ENCODE measurements around the gene LIN28B. TPM values are rescaled to one million over a fixed set of nuclear protein-coding genes. Genes with fewer than 3 reads are reported as not detected.

LIN28B gene
- total and polyA plus RNA-seq, 2 experiments from 2014 or later = 35.3 to 96.4 TPM

DNA sequence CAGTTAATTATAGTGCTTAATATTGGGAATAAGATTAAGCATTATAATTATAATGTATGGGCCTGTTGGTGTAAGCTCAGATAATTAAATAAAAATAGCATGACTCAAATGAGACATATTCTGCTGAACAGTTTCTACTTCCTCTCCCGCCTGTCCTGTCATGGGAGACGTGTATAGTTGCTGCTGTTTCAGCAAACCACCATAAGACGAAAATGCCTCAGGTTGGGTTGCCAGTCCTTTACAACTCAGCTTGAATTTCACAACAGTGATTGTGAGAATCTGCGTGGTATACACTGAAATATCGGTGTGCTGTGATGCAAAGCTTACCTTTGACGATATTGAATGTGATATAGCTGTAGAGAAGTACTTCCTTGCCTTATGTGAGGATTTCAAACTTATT is 123.4 kb downstream of the LIN28B start:
- Histone ChIP-seq H3K4me3 (no peak overlapping the region), H3K27me3 (ENCODE audit: insufficient read depth) (no peaks in the 10 kb centered on the region), H2AFZ (no peak overlapping the region), H3K79me2 (replicated peaks; ENCODE audit: insufficient read depth) (no peaks in the 10 kb centered on the region), H3K36me3 (ENCODE audit: insufficient read depth) (peaks cover 5% of the 10 kb centered on the region; the same call in 1 of the 2 replicates), H4K20me1 (replicated peaks; ENCODE audit: insufficient read depth) (no peaks in the 10 kb centered on the region), H3K9me2 (ENCODE audit: insufficient read depth) (no peaks in the 10 kb centered on the region), H3K4me2 (no peak overlapping the region), H3F3A (replicated peaks; ENCODE audit: low read depth) (no peaks in the 10 kb centered on the region), H3K4me1 (ENCODE audit: insufficient read depth) (no peaks in the 10 kb centered on the region), H3K27ac (ENCODE audit: low read depth) (no peak overlapping the region)
- ATAC-seq = no peak
- H3K27me3 Mint-ChIP-seq (ENCODE audit: insufficient read depth, low read depth, poor library complexity) = peaks cover 4% of the 10 kb centered on the region
- no peak overlapping the region for H3K27ac Mint-ChIP-seq
- H3K9me3 Mint-ChIP-seq = no peaks in the 10 kb centered on the region
- no peak for DNase-seq (ENCODE audit: low spot score)
- H3K4me1 Mint-ChIP-seq = no peaks in the 10 kb centered on the region
- no peak overlapping the region for H3K4me3 Mint-ChIP-seq
- TF ChIP-seq, protein P1, sequence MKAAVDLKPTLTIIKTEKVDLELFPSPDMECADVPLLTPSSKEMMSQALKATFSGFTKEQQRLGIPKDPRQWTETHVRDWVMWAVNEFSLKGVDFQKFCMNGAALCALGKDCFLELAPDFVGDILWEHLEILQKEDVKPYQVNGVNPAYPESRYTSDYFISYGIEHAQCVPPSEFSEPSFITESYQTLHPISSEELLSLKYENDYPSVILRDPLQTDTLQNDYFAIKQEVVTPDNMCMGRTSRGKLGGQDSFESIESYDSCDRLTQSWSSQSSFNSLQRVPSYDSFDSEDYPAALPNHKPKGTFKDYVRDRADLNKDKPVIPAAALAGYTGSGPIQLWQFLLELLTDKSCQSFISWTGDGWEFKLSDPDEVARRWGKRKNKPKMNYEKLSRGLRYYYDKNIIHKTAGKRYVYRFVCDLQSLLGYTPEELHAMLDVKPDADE (IDR thresholded peaks at IDR 0.05) = no peak
- TF ChIP-seq EZH2 (IDR thresholded peaks at IDR 0.05; ENCODE audit: low read depth, unreplicated experiment) = no peak
- TF ChIP-seq EZH2phosphoT487 (IDR thresholded peaks at IDR 0.05; ENCODE audit: unreplicated experiment) = no peak
- TF ChIP-seq STAT1 (IDR thresholded peaks at IDR 0.05; ENCODE audit: unreplicated experiment) = no peak
- TF ChIP-seq, protein P2, sequence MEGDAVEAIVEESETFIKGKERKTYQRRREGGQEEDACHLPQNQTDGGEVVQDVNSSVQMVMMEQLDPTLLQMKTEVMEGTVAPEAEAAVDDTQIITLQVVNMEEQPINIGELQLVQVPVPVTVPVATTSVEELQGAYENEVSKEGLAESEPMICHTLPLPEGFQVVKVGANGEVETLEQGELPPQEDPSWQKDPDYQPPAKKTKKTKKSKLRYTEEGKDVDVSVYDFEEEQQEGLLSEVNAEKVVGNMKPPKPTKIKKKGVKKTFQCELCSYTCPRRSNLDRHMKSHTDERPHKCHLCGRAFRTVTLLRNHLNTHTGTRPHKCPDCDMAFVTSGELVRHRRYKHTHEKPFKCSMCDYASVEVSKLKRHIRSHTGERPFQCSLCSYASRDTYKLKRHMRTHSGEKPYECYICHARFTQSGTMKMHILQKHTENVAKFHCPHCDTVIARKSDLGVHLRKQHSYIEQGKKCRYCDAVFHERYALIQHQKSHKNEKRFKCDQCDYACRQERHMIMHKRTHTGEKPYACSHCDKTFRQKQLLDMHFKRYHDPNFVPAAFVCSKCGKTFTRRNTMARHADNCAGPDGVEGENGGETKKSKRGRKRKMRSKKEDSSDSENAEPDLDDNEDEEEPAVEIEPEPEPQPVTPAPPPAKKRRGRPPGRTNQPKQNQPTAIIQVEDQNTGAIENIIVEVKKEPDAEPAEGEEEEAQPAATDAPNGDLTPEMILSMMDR (conservative IDR thresholded peaks at IDR 0.05; ENCODE audit: low read depth in 2 of 2) = no peak
- TF ChIP-seq, protein P3, sequence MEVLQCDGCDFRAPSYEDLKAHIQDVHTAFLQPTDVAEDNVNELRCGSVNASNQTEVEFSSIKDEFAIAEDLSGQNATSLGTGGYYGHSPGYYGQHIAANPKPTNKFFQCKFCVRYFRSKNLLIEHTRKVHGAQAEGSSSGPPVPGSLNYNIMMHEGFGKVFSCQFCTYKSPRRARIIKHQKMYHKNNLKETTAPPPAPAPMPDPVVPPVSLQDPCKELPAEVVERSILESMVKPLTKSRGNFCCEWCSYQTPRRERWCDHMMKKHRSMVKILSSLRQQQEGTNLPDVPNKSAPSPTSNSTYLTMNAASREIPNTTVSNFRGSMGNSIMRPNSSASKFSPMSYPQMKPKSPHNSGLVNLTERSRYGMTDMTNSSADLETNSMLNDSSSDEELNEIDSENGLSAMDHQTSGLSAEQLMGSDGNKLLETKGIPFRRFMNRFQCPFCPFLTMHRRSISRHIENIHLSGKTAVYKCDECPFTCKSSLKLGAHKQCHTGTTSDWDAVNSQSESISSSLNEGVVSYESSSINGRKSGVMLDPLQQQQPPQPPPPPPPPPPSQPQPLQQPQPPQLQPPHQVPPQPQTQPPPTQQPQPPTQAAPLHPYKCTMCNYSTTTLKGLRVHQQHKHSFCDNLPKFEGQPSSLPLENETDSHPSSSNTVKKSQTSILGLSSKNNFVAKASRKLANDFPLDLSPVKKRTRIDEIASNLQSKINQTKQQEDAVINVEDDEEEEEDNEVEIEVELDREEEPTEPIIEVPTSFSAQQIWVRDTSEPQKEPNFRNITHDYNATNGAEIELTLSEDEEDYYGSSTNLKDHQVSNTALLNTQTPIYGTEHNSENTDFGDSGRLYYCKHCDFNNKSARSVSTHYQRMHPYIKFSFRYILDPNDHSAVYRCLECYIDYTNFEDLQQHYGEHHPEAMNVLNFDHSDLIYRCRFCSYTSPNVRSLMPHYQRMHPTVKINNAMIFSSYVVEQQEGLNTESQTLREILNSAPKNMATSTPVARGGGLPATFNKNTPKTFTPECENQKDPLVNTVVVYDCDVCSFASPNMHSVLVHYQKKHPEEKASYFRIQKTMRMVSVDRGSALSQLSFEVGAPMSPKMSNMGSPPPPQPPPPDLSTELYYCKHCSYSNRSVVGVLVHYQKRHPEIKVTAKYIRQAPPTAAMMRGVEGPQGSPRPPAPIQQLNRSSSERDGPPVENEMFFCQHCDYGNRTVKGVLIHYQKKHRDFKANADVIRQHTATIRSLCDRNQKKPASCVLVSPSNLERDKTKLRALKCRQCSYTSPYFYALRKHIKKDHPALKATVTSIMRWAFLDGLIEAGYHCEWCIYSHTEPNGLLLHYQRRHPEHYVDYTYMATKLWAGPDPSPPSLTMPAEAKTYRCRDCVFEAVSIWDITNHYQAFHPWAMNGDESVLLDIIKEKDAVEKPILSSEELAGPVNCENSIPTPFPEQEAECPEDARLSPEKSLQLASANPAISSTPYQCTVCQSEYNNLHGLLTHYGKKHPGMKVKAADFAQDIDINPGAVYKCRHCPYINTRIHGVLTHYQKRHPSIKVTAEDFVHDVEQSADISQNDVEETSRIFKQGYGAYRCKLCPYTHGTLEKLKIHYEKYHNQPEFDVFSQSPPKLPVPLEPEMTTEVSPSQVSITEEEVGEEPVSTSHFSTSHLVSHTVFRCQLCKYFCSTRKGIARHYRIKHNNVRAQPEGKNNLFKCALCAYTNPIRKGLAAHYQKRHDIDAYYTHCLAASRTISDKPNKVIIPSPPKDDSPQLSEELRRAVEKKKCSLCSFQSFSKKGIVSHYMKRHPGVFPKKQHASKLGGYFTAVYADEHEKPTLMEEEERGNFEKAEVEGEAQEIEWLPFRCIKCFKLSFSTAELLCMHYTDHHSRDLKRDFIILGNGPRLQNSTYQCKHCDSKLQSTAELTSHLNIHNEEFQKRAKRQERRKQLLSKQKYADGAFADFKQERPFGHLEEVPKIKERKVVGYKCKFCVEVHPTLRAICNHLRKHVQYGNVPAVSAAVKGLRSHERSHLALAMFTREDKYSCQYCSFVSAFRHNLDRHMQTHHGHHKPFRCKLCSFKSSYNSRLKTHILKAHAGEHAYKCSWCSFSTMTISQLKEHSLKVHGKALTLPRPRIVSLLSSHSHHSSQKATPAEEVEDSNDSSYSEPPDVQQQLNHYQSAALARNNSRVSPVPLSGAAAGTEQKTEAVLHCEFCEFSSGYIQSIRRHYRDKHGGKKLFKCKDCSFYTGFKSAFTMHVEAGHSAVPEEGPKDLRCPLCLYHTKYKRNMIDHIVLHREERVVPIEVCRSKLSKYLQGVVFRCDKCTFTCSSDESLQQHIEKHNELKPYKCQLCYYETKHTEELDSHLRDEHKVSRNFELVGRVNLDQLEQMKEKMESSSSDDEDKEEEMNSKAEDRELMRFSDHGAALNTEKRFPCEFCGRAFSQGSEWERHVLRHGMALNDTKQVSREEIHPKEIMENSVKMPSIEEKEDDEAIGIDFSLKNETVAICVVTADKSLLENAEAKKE (CRISPR knock-in tag; IDR thresholded peaks at IDR 0.05) = no peak
- no peak for TF ChIP-seq ZNF114 (CRISPR knock-in tag; IDR thresholded peaks at IDR 0.05)
- TF ChIP-seq JUNB (IDR thresholded peaks at IDR 0.05; ENCODE audit: unreplicated experiment) = no peak
- TF ChIP-seq, protein P4, sequence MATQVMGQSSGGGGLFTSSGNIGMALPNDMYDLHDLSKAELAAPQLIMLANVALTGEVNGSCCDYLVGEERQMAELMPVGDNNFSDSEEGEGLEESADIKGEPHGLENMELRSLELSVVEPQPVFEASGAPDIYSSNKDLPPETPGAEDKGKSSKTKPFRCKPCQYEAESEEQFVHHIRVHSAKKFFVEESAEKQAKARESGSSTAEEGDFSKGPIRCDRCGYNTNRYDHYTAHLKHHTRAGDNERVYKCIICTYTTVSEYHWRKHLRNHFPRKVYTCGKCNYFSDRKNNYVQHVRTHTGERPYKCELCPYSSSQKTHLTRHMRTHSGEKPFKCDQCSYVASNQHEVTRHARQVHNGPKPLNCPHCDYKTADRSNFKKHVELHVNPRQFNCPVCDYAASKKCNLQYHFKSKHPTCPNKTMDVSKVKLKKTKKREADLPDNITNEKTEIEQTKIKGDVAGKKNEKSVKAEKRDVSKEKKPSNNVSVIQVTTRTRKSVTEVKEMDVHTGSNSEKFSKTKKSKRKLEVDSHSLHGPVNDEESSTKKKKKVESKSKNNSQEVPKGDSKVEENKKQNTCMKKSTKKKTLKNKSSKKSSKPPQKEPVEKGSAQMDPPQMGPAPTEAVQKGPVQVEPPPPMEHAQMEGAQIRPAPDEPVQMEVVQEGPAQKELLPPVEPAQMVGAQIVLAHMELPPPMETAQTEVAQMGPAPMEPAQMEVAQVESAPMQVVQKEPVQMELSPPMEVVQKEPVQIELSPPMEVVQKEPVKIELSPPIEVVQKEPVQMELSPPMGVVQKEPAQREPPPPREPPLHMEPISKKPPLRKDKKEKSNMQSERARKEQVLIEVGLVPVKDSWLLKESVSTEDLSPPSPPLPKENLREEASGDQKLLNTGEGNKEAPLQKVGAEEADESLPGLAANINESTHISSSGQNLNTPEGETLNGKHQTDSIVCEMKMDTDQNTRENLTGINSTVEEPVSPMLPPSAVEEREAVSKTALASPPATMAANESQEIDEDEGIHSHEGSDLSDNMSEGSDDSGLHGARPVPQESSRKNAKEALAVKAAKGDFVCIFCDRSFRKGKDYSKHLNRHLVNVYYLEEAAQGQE (IDR thresholded peaks at IDR 0.05; ENCODE audit: unreplicated experiment) = no peak
- TF ChIP-seq ZNF331 (CRISPR knock-in tag; IDR thresholded peaks at IDR 0.05; ENCODE audit: low read depth) = no peak
- no peak for TF ChIP-seq NANOG (IDR thresholded peaks at IDR 0.05; ENCODE audit: borderline replicate concordance)
- no peak for TF ChIP-seq CREB1 (CRISPR knock-in tag; IDR thresholded peaks at IDR 0.05; ENCODE audit: low read depth)
- H3K36me3 Mint-ChIP-seq (ENCODE audit: low read depth) = peaks cover 14% of the 10 kb centered on the region
